ENCODE measurements around the gene PPP6R3.

- TF ChIP-seq CEBPB (IDR thresholded peaks at IDR 0.05; ENCODE audit: low read depth, low read length) (no peak), CREB1 (IDR thresholded peaks at IDR 0.05) (no peak), EP300 (IDR thresholded peaks at IDR 0.05; ENCODE audit: borderline replicate concordance in 1 of 2, low read depth in 2 of 2, low read length in 2 of 2) (no peak), TEAD4 (IDR thresholded peaks at IDR 0.05; ENCODE audit: low read depth, low read length) (no peak), RFX5 (IDR thresholded peaks at IDR 0.05; ENCODE audit: borderline replicate concordance, low read depth, low read length) (no peak), EGR1 (IDR thresholded peaks at IDR 0.05; ENCODE audit: borderline replicate concordance, low read depth, low read length) (no peak), POLR2A (IDR thresholded peaks at IDR 0.05; ENCODE audit: control extremely low read depth in 1 of 2, low read depth in 2 of 2, low read length in 2 of 2) (no peak), SIN3A (conservative IDR thresholded peaks at IDR 0.05 in 1 of 2, IDR thresholded peaks at IDR 0.05 in 1 of 2; ENCODE audit: low read depth in 1 of 2, low read length in 2 of 2) (no peak), PHF8 (conservative IDR thresholded peaks at IDR 0.05; ENCODE audit: low read depth, low read length) (no peak), MAX (IDR thresholded peaks at IDR 0.05) (no peak), RNF2 (IDR thresholded peaks at IDR 0.05; ENCODE audit: borderline replicate concordance, low read depth, low read length, missing control alignments, poor library complexity, severe bottlenecking) (no peak)
- TF ChIP-seq, protein P1, sequence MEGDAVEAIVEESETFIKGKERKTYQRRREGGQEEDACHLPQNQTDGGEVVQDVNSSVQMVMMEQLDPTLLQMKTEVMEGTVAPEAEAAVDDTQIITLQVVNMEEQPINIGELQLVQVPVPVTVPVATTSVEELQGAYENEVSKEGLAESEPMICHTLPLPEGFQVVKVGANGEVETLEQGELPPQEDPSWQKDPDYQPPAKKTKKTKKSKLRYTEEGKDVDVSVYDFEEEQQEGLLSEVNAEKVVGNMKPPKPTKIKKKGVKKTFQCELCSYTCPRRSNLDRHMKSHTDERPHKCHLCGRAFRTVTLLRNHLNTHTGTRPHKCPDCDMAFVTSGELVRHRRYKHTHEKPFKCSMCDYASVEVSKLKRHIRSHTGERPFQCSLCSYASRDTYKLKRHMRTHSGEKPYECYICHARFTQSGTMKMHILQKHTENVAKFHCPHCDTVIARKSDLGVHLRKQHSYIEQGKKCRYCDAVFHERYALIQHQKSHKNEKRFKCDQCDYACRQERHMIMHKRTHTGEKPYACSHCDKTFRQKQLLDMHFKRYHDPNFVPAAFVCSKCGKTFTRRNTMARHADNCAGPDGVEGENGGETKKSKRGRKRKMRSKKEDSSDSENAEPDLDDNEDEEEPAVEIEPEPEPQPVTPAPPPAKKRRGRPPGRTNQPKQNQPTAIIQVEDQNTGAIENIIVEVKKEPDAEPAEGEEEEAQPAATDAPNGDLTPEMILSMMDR (IDR thresholded peaks at IDR 0.05; ENCODE audit: control extremely low read depth in 1 of 3, insufficient read depth in 1 of 3, low read depth in 1 of 3, low read length in 3 of 3) = no peak
- TF ChIP-seq, protein P2, sequence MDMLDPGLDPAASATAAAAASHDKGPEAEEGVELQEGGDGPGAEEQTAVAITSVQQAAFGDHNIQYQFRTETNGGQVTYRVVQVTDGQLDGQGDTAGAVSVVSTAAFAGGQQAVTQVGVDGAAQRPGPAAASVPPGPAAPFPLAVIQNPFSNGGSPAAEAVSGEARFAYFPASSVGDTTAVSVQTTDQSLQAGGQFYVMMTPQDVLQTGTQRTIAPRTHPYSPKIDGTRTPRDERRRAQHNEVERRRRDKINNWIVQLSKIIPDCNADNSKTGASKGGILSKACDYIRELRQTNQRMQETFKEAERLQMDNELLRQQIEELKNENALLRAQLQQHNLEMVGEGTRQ (IDR thresholded peaks at IDR 0.05; ENCODE audit: low read length) = no peak
Measured at GRCh38 chr11:68440224-68440623, 20.3 kb upstream of the PPP6R3 start.
